ENCODE results near the gene CEMP1.
A peak's percentile ranks its signal among the peaks of the same experiment; 100 is the strongest.
"Not testable (repeated sequence)": the region's sequence is repeated elsewhere in the genome, so short reads cannot be mapped to it uniquely, and the experiment has no call there.

CEMP1 gene

DNA sequence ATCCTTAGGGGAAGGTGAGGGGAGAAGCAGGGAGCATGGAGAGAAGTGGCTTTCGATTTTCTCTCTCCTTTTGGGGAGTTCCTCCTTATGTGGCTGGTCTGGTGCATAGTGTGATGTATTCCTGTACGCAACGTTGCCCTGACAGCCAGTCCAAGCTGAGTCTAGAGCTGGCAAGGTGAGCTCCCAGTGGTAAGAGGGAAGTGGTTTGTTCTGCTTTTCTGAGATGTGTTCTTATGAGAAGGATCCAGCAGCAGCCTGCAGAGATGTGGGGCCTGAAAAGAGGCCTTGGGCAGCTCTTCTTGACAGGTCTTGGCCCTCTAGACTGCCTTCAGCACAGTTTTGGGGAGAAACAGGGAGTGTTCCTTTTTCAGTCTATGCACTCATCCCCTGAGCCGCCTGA is 9.7 kb upstream of the CEMP1 start:
- not testable (repeated sequence) for DNase-seq (ENCODE audit: insufficient read length, low spot score); FAIRE-seq

DNA sequence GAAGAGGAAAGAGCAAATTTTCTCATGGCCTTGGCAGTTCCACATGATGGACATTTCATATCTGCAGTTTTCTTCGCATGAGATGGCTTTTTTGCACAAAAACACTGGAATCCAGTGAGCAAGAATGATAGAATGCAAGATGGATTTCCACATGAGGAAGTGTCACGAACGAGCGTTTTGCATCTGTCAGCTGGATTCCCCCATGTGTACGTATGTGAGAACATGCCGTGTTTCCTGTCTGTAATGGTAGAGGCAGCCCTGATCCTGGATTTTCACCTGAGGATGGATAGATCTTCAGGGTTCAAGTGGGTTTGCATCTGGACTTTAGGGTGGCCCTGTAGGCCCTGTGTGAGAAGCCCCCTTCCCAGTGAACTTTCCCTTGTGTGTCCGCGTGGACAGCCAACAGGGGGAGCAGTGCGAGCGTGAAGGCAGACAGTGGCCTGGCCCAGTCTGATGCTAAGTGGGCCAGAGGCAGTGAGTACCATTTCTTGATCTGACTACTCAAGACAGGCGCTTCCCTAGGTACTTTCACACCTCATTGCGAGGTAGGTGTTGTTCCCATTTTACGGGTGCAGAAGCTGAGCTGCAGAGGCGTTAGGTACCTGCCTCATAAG is 8.7 kb upstream of the CEMP1 start:
- DNase-seq (ENCODE audit: insufficient read length, low spot score); FAIRE-seq: not testable (repeated sequence)
- TF ChIP-seq, protein P1, sequence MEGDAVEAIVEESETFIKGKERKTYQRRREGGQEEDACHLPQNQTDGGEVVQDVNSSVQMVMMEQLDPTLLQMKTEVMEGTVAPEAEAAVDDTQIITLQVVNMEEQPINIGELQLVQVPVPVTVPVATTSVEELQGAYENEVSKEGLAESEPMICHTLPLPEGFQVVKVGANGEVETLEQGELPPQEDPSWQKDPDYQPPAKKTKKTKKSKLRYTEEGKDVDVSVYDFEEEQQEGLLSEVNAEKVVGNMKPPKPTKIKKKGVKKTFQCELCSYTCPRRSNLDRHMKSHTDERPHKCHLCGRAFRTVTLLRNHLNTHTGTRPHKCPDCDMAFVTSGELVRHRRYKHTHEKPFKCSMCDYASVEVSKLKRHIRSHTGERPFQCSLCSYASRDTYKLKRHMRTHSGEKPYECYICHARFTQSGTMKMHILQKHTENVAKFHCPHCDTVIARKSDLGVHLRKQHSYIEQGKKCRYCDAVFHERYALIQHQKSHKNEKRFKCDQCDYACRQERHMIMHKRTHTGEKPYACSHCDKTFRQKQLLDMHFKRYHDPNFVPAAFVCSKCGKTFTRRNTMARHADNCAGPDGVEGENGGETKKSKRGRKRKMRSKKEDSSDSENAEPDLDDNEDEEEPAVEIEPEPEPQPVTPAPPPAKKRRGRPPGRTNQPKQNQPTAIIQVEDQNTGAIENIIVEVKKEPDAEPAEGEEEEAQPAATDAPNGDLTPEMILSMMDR (IDR thresholded peaks at IDR 0.05; ENCODE audit: insufficient read depth, missing control alignments), result peak; percentile 32

DNA sequence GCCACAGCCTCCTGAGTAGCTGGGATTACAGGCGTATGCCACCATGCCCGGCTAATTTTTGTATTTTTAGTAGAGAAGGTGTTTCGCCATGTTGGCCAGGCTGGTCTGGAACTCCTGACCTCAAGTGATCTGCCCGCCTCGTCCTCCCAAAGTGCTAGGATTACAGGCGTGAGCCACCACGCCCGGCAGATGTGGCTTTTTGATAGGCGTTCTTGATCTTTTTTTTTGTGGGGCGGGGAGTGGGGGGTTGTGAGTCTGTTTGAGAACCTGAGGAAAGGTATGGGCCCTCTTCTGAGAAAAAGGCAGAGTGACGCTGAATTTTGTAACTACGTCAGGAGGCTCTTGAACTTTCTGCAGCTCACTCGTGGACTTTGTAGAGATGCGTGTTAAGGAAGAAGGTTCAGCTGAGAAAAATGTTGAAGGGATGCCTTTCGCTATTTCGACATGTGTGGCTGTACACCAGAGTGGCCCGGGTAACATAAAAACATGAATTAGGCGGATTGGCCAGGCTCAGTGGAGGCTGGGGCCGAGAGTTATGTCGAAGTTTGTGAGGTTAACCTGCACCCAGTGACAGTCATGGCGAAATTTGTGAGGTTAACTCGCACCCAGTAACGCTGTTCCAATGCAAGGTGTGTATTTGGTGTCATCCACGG is 8.1 kb upstream of the CEMP1 start:
- DNase-seq (ENCODE audit: insufficient read length, low spot score); FAIRE-seq: not testable (repeated sequence)

DNA sequence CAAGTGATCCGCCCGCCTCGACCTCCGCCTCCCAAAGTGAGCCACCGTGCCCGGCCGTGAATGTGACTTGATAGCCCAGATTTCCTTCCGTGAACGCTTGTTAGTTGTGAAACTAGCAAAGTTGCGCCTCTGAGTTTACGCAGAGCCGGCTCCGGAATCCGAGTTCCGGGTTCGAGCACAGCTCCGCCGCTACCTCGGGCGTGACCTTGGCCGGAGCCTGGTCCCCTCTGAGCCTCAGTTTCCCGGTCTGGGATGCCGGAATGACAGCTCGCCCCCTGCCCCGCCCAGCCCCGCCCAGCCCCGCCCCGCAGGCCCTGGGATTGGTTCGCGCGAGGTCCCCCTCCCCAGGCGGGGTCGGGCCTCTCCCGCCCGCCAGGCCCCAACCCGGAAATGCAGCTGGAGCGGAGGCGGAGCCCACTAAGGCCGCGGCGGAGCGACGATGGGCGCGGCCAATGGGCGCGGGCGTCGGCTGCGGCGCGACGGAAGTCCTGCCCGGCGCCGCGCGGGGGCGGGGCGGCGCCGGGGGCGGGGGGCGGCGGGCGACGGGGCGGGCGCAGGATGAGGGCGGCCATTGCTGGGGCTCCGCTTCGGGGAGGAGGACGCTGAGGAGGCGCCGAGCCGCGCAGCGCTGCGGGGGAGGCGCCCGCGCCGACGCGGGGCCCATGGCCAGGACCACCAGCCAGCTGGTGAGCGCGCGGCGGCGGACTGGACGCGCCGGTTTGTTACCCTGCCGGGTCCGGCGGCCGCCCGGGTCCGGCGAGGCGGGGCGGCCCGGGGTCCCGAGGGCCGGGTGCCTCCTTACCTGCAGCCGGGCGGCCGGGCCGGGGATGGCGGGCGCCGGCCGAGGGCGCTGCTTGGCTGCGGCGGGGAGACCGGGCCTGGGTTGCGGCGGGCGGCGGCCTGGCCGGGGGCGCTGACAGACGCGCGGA is 6.5 kb upstream of the CEMP1 start, which contains the start of gene PDPK1:
Gene PDPK1 (plus strand): TSS at position 571 of the 929 bp plus-strand sequence. CDS start 92 bp downstream, at position 663.
- peak; percentile 87 for DNase-seq (ENCODE audit: insufficient read length, low spot score)
- FAIRE-seq, result no peak
- TF ChIP-seq, protein P1 (IDR thresholded peaks at IDR 0.05; ENCODE audit: insufficient read depth, missing control alignments), result no peak

DNA sequence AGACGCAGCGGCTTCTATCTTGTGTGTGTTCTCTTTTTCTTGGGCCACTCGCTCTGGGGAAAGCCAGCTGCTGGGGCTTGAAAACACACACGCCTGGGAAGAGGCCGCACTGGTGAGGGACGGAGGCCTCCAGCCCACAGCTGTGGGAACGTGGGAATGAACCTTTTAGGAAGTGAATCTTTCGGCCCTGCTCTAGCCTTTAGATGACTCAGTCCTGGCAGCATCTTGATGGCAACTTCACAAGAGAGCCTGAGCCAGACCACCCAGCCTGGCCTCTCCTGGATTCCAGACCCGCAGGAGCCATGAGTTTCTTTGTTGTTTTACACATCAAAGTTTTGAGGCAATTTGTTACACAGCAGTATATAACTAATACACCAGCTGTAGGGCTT is 4.4 kb upstream of the CEMP1 start:
- TF ChIP-seq, protein P1 (IDR thresholded peaks at IDR 0.05; ENCODE audit: insufficient read depth, missing control alignments), result no peak
- no peak for DNase-seq (ENCODE audit: insufficient read length, low spot score)
- no peak for FAIRE-seq

DNA sequence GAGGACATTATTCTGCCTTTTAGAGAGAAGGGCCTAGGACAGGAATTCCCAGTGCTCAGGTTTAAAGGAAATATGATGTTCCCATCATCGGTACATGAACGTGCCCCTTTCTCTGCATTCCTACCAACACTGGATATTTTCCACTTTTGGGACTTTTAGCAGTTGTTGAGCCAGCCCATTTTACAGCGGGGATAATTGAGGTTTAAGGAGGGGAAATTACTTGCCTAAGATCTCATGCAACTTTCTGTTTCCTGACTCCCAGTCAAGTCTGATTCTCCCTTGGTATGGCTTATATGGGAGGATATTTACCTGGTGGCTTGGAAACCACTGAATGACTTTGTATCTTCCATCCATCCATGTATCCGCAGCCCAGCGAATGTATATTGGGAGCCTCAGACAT is 3.1 kb upstream of the CEMP1 start:
- FAIRE-seq; DNase-seq (ENCODE audit: insufficient read length, low spot score): not testable (repeated sequence)

DNA sequence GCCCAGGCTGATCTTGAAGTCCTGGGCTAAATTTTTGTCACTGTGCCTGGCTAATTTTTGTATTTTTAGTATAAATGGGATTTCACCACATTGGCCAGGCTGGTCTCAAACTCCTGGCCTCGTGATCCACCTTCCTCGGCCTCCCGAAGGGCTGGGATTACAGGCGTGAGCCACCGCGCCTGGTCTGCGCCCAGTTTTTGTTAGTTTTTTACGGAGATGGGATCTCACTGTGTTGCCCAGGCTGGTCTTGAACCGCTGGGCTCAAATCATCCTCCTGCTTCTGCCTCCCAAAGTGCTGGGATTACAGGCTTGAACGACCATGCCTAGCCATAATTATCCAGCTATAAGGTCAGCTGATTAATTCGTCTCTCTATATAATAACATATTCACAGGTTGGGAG is 2.7 kb upstream of the CEMP1 start:
- no peak for FAIRE-seq
- TF ChIP-seq, protein P1 (IDR thresholded peaks at IDR 0.05; ENCODE audit: insufficient read depth, missing control alignments), result no peak
- DNase-seq (ENCODE audit: insufficient read length, low spot score), result no peak

DNA sequence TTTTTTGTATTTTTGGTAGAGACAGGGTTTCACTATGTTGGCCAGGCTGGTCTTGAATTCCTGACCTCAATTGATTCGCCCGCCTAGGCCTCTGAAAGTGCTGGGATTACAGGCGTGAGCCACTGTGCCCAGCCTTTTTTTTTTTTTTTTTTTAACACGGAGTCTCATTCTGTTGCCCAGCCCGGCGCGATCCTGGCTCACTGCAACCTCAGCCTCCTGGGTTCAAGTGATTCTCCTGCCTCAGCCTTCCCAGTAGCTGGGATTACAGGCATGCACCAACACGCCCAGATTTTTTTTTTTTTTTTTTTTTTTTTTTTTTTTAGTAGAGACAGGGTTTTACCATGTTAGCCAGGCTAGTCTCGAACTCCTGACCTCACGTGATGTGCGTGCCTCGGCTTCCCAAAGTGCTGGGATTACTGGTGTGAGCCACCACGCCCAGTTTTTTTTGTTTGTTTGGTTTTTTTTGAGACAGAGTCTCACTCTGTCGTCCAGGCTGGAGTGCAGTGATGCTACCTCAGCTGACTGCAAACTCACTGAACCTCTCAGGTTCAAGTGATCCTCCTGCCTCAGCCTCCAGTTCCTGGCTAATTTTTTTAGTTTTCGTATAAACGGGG is 2.0 kb upstream of the CEMP1 start:
- not testable (repeated sequence) for DNase-seq (ENCODE audit: insufficient read length, low spot score); FAIRE-seq
